ENCODE data around the gene MEIS2. TPM values are rescaled to one million over a fixed set of nuclear protein-coding genes. Genes with fewer than 3 reads are reported as not detected.

Gene MEIS2
- polyA plus RNA-seq, 1 donor from 2014 or later = 825 TPM

DNA sequence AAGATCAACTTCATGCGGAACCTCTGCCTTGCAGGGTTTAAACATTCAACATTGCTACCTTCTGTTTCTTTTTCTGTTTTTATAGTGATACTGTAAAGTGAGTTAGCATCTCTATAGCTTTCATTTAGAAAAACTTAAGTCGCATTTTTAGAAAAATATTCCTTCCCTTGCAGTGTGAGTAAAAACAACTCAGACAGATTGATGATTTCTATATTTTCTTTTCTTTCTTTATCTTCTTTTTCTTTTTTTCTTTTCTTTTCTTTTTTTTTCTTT lies 2.8 kb upstream of the MEIS2 start:
- Histone ChIP-seq H3K36me3 (ENCODE audit: insufficient read depth, low read length) (no peaks in the 10 kb centered on the region), H3K79me2 (replicated peaks; ENCODE audit: insufficient read depth, low read length) (peaks cover 83% of the 10 kb centered on the region), H3K9me3 (ENCODE audit: low read length) (no peaks in the 10 kb centered on the region), H3K27ac (ENCODE audit: low read length) (peak overlapping the region; percentile 100), H3K4me2 (ENCODE audit: low read length) (no peak overlapping the region), H2AFZ (ENCODE audit: low read depth, low read length) (no peak overlapping the region), H3K9me2 (ENCODE audit: insufficient read depth, low read length) (no peaks in the 10 kb centered on the region), H4K20me1 (ENCODE audit: insufficient read depth) (no peaks in the 10 kb centered on the region), H3K27me3 (ENCODE audit: insufficient read depth, low read depth, low read length) (peaks cover 9% of the 10 kb centered on the region), H3K9ac (ENCODE audit: low read length) (peak overlapping the region; percentile 100), H3F3A (ENCODE audit: insufficient read depth, low read length, poor library complexity, severe bottlenecking) (peaks cover 12% of the 10 kb centered on the region), H3K4me3 (ENCODE audit: low read length) (peak overlapping the region; percentile 93)
- TF ChIP-seq RAD21 (conservative IDR thresholded peaks at IDR 0.05) (no peak), TAF1 (IDR thresholded peaks at IDR 0.05; ENCODE audit: low read depth) (no peak), MXI1 (conservative IDR thresholded peaks at IDR 0.05; ENCODE audit: poor library complexity, severe bottlenecking) (no peak), EZH2 (IDR thresholded peaks at IDR 0.05; ENCODE audit: borderline replicate concordance, insufficient read depth, low read length, poor library complexity, severe bottlenecking) (no peak), POLR2AphosphoS5 (IDR thresholded peaks at IDR 0.05) (no peak), EP300 (conservative IDR thresholded peaks at IDR 0.05; ENCODE audit: poor library complexity, severe bottlenecking) (no peak), SMC3 (conservative IDR thresholded peaks at IDR 0.05; ENCODE audit: poor library complexity) (no peak)
- TF ChIP-seq, protein P1, sequence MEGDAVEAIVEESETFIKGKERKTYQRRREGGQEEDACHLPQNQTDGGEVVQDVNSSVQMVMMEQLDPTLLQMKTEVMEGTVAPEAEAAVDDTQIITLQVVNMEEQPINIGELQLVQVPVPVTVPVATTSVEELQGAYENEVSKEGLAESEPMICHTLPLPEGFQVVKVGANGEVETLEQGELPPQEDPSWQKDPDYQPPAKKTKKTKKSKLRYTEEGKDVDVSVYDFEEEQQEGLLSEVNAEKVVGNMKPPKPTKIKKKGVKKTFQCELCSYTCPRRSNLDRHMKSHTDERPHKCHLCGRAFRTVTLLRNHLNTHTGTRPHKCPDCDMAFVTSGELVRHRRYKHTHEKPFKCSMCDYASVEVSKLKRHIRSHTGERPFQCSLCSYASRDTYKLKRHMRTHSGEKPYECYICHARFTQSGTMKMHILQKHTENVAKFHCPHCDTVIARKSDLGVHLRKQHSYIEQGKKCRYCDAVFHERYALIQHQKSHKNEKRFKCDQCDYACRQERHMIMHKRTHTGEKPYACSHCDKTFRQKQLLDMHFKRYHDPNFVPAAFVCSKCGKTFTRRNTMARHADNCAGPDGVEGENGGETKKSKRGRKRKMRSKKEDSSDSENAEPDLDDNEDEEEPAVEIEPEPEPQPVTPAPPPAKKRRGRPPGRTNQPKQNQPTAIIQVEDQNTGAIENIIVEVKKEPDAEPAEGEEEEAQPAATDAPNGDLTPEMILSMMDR (IDR thresholded peaks at IDR 0.05; ENCODE audit: poor library complexity, severe bottlenecking) = no peak
- TF ChIP-seq, protein P2, sequence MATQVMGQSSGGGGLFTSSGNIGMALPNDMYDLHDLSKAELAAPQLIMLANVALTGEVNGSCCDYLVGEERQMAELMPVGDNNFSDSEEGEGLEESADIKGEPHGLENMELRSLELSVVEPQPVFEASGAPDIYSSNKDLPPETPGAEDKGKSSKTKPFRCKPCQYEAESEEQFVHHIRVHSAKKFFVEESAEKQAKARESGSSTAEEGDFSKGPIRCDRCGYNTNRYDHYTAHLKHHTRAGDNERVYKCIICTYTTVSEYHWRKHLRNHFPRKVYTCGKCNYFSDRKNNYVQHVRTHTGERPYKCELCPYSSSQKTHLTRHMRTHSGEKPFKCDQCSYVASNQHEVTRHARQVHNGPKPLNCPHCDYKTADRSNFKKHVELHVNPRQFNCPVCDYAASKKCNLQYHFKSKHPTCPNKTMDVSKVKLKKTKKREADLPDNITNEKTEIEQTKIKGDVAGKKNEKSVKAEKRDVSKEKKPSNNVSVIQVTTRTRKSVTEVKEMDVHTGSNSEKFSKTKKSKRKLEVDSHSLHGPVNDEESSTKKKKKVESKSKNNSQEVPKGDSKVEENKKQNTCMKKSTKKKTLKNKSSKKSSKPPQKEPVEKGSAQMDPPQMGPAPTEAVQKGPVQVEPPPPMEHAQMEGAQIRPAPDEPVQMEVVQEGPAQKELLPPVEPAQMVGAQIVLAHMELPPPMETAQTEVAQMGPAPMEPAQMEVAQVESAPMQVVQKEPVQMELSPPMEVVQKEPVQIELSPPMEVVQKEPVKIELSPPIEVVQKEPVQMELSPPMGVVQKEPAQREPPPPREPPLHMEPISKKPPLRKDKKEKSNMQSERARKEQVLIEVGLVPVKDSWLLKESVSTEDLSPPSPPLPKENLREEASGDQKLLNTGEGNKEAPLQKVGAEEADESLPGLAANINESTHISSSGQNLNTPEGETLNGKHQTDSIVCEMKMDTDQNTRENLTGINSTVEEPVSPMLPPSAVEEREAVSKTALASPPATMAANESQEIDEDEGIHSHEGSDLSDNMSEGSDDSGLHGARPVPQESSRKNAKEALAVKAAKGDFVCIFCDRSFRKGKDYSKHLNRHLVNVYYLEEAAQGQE (IDR thresholded peaks at IDR 0.05; ENCODE audit: borderline replicate concordance) = no peak

DNA sequence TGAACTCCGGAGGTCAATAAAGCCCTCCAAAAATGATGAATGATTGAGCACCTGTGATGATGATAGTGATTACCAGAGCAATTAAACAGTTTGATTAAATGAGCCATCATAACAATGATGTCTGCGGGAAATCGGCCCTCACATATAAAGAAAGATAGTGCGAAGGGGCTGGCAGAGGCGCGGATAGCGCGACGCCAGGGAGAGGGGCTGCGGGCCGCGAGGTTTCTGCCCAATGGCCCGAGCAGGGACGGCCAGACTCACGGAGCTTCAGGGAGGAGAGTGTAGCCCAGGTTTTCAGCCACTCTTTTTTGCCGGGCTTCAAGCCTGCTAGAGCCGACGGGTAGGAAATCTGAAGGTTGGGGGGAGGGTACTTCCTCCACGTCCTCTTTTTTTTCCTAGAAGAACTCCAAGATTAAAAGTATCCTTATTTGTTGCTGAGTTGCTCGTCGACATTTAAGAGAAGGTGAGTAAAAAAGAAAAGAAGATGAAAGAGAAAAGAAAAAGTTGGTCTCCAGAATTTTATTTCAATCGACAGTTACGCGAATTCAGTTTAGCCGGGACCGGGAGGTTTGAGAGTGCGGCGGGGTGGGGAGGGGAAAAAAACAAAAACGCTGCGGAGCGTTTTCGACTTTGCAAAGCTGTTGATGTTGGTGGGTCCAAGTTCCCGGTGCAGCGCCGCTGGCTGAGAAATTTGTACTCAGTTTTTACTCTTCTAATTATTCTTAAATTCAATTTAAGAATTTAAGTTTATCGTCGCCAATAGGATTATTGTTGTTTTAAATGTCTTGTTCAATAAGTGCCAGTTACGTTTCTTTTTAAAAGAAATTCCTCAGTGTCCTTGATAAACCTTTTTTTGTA lies 2.2 kb upstream of the MEIS2 start:
- TF ChIP-seq EP300 (conservative IDR thresholded peaks at IDR 0.05; ENCODE audit: poor library complexity, severe bottlenecking) = no peak
- TF ChIP-seq POLR2AphosphoS5 (IDR thresholded peaks at IDR 0.05) = peak; percentile 23
- no peak for TF ChIP-seq RAD21 (conservative IDR thresholded peaks at IDR 0.05)
- no peak for TF ChIP-seq MXI1 (conservative IDR thresholded peaks at IDR 0.05; ENCODE audit: poor library complexity, severe bottlenecking)
- no peak for TF ChIP-seq TAF1 (IDR thresholded peaks at IDR 0.05; ENCODE audit: low read depth)
- no peak for TF ChIP-seq EZH2 (IDR thresholded peaks at IDR 0.05; ENCODE audit: borderline replicate concordance, insufficient read depth, low read length, poor library complexity, severe bottlenecking)
- TF ChIP-seq, protein P2 (IDR thresholded peaks at IDR 0.05; ENCODE audit: borderline replicate concordance) = peak; percentile 65
- H3K27me3 ChIP-seq (ENCODE audit: insufficient read depth, low read depth, low read length) = peaks cover 9% of the 10 kb centered on the region
- no peaks in the 10 kb centered on the region for H3K9me3 ChIP-seq (ENCODE audit: low read length)
- peaks cover 83% of the 10 kb centered on the region for H3K79me2 ChIP-seq (replicated peaks; ENCODE audit: insufficient read depth, low read length)
- H4K20me1 ChIP-seq (ENCODE audit: insufficient read depth) = no peaks in the 10 kb centered on the region
- peak overlapping the region; percentile 100 for H3K9ac ChIP-seq (ENCODE audit: low read length)
- H3K27ac ChIP-seq (ENCODE audit: low read length) = peak overlapping the region; percentile 100
- H3K4me2 ChIP-seq (ENCODE audit: low read length) = no peak overlapping the region
- no peaks in the 10 kb centered on the region for H3K36me3 ChIP-seq (ENCODE audit: insufficient read depth, low read length)
- peak overlapping the region; percentile 93 for H3K4me3 ChIP-seq (ENCODE audit: low read length)
- no peaks in the 10 kb centered on the region for H3K9me2 ChIP-seq (ENCODE audit: insufficient read depth, low read length)
- H2AFZ ChIP-seq (ENCODE audit: low read depth, low read length) = no peak overlapping the region
- H3F3A ChIP-seq (ENCODE audit: insufficient read depth, low read length, poor library complexity, severe bottlenecking) = peaks cover 12% of the 10 kb centered on the region
